HG03039 (cell line): Measurements from ENCODE around the gene CACNA1I.

ENCODE experiments used
- ATAC-seq: cut with Tn5 transposase; IDR thresholded peaks from one replicate; pipeline ENCODE4 v1.9.1; 2021; ENCODE audit warnings: mild to moderate bottlenecking, moderate library complexity; ENCODE audit not compliant: unreplicated experiment

The CACNA1I gene

DNA sequence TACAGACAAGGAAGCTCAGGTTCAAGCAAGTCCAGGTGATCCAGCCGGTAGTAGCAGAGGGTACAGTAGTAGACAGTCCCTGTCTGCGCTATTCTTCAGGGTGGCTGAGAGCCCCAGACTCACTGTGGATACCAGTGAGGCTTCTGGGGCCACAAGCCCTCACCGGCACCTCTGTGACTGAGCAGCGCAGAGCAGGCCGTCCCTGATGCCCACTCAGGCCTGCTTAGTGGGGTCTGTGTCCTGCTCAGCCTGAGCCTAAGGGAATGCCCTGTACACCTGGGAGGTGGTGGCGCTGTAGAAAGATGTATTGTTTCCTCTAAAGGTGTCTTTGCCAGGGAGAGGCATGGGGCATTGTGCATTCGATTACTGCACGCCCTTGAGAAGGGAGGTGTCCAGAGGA lies 143.8 kb downstream of the CACNA1I start:
- ATAC-seq, result no peak

DNA sequence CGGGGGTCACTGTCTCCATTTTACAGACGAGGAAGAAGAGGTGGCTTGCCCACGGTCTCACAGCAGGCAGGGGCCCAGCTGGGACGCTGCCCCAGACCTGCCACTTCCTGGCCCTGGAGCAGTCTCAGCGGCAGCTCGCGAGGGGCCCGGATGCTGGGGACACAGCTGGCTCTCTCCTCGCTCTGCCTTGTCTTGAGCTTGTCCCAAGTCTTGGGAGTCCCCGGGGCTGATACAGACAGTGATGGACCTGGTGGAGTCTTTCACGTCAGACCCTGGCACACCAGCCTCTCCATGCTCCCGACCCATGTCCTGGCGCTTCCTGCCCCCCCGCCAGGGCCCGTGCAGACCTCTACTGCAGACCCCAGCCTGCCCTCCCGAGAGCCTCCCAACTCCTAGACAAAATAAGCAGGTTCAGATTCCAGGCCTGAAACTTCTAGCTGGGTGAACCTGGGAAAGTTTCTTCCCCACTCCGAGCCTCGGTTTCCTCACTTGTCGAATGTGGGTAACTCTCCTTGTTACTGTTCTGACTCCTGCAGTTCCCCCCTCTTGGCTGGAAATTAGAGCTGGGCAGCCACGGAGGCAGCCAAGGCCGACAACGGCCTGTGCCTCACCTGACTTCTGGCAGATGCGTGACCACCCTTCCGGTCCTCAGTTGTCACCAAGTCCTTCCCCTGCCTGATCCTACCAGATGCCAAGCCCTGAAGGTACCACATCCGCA lies 145.4 kb downstream of the CACNA1I start:
- ATAC-seq, result no peak

DNA sequence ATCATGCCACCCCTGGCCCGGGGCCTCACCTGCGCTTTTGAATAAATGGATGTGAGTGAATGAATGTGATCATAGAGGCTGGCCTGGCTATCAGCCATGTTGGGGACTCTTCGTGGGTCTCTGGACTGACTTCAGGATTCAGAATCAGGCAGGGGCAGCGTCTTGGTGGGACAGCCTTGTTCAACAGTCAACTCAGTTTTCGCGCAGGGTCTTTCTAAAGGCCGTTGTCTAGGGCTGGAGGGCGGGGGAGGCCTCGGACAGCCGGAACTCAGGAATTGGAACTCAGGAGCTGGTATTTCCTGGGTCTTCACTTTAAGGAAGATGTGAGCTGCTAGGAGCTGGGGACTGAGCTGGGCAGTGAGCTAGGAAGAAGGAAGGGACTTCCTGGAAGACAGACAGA lies 146.0 kb downstream of the CACNA1I start:
- ATAC-seq, result no peak

DNA sequence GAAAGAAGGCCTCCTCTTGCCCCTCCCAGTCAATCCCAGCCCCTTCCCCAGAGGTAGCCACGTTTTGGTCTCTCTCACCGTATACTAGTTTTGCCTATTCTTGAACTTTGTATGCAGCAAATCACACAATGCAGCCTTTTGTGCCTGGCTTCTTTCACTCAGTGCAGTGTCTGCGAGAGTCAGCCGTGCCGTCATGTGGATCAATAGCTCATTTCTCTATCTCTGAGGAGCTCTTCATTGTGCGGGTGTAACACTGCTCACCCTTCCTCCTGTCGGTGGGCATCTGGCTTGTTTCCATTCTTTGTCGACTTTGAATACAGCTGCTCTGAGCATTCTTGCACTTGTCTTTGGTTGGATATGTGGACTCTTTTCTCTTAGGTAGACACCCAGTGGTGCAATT lies 146.5 kb downstream of the CACNA1I start:
- no peak for ATAC-seq

DNA sequence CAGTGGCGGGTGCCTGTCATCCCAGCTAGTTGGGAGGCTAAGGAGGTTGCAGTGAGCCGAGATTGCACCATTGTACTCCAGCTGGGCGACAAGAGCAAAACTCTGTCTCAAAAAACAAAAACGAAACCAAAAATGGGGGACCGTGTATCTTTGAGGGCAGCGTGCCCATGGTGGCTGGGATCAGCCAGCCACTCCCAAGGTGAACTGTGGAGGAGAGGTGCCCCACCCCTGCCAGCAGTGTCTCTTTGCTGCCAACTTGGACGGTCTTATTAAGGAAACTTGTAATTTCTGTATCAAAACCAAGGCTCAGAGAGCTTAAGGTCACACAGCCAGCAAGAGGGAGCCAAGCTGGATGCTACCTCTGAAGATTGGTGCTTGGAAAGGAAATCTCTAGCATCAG lies 147.7 kb downstream of the CACNA1I start:
- ATAC-seq, result no peak

DNA sequence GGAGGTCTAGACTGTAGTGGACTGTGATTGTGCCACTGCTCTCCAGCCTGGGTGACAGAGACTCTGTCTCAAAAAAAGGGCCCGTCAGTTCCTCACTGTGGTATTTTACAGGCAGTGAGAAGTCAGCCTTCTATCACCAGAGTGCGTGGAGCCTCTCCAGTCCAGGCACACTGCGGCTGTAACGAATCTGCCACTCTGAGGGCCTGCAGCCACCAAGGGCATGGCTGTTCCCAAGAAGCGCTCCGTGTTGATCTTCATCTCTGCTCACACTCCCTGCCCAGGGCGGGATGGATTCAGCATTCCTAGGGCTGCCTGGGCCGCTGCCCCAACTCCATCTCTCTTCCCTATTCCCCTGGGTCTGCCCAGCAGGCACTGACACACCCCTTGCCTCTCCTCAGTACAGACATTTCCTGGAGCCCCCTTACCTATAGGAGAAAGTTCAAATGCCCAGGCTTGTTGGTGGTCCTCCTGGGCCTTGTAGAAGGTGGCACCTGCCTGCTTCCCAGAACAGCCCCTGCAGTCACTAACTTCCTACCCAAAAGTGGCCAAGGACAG lies 148.4 kb downstream of the CACNA1I start:
- ATAC-seq, result no peak

DNA sequence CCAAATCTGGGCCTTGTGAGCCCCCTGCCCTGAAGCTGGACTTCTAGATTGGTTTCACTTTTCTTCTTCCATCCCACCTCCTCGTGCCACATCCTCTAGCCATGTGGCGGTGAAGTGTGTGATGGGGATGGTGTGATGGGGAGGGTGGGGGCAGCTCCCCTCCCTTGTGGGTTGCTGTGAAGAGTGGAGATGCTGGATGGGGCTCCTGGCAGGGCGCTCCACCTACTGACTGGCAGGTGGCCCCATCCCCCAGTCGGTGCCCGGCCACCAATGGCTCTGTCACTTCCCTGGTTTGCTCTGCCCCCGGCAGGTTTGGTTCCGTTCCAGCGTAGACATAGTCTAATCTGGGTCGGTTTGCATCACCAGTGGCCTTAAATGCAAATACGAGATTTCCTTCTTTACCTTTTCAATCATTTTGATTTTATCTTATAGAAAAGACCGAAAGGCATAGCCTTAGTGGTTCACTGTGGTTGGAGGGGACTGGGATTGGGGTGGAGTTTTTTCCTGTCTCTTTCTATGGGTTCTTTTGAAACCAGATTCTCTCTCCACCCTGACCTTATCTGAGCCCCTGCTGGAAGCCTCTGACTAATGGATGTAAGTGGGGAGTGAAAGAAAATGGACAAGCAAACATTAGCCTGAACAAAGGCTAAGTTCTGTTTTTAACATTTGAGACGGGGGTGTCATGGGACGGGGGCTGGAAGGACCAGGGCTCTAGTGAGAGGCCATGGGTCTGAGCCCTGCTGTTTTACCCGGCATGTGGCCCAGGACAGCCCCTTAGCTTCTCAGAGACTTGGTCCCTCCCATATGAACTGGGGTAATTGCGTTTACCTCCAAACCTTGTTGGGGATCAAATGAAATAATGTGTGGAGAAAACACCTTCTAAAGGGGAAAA lies 149.3 kb downstream of the CACNA1I start:
- ATAC-seq, result no peak

DNA sequence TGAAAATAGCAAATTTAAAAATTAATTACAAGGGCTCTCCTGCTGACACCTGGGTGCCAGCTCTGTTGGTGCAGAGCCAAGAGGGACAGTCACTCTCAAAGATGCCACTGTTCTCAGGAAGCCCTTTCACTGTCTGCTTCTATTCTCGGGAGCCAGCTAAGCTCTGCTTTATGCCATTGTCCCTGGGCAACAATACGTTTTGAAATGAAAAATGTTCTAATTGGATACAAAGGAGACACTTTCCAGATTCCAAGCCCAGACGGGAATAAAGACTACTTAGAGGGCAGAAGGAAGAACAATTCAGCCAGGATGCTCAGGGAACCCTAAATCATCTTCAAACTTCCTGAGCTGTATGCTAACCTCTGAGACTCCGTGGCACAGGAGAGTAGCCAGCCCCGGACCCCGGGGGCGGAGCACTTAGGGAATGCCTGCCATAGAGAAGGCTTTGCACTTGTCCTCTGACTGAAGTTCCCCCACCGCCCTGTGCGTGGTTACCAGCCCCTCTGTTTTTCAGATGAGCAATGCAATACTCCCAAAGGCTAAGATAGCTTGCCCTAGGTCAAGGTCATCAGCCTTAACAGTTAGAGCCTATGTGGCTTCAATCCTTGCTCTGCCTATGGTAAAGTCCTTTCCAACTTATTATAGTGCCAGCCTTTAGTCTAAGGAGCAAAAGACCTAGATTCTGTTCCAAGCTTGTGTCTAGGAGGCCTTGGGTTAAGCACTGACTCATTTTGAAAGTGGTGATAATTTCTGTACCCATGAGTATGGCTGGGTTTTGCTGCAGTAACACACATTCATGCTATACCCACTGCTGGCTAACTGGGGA lies 150.9 kb downstream of the CACNA1I start:
- ATAC-seq, result no peak

DNA sequence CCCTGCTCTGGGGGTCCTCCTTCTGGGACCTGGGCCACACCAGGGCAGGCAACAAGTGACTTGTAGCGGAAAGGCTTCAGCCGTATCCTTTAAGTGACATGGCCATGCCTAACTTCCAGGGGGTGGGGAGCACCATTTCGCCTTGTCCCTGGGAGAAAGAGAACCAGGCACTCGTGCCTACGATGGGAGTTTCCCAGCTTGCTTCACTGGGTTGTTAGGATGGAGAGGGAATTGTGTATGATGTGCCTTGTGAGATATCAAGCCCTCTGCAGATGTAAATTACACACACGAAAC lies 151.4 kb downstream of the CACNA1I start:
- ATAC-seq, result no peak

DNA sequence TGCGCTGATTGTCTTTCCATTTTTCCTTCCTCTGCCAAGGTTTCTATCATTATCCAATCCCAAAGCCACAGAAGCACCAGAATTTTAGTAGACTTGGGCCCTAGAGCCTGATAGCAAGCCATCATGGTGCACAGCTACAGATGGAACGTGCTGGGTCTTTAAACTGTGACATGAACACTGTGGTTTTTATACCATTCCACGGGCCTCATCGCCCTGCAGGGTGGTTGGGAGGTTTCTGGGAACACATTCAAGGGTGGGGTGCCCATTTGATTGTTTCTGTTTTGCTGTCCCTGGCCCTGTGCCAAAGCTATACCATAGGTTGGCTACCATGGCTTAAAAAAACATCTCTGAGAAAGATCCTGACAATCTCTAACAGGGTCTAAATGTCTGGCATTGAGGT lies 151.9 kb downstream of the CACNA1I start:
- ATAC-seq, result no peak

DNA sequence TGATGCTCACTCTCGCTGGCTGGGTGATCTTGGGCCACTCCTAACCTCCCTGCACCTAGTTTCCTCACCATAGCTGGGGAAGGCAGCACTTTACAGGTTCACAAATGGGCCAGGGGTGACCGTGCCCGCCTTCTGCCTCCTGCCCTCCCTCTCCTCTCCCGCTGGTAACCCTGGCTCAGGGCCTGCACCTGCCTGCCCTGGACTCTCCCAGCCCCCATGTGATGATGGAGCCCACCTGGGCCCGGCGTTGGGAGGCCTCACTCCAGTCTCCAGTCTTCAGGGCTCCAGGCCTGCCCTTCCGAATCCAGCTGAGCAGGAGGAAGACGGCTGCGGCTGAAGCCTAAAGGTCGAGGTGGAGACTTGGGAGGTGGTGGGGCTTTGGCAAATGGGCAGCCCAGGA lies 152.9 kb downstream of the CACNA1I start:
- no peak for ATAC-seq

DNA sequence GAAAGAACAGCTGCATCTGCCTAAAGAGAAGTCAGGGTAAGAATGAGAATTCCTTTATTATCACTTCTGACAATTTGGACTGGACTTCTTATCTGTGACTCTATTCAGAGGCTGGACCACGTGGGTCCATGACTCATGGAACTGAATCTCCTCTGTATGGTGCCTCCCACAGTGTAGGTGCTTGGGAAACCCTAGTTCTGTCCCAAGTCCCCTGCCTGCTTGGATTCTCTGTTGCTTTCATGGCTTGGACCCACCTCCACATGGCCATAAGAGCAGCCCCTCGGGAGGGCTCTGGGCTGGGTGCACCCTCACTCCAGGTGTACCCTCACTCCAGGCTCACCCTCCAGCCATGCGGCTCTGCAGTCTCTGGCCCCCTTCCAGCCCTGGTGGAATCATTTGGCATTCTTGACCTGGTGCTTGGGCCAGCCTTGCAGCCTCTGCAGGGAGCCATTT lies 153.4 kb downstream of the CACNA1I start:
- no peak for ATAC-seq

DNA sequence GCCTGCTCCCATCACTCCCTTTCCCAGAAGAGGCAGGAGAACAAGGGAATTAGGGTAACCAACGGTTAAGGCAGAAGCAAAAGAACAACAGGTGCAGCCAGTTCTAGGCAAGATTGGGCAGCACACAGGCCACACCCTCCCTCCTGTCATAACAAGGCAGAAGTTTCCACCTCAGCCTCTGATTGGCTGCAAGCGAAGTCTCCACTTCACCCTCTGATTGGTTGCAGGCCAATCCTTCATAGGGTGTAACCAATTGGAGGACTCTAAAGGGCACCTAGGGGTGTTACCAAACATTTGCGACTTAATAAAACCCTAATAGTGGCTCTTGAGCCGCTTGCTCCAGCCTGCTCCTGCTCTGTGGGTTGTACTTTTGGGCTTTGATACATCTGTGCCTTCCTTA lies 153.8 kb downstream of the CACNA1I start:
- no peak for ATAC-seq

DNA sequence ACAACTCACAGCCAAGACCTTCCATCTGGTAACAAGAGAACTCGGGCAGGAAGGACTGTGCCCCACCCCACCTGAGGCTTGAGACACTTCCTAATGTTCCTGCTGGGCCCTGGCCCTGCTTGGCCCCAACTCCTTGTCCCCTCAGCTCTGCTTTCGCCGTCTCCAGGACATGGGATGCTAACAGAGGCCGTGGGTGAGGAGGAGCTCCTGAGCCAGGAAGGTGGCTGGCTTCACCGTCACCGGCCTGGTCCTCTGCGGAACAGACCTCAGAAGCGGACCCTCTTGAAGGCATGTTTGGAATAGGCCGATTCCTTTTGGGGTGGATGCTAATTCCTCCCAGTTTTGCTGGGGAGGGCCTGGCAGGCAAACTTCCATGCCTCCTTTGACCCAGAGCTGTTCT lies 154.3 kb downstream of the CACNA1I start:
- ATAC-seq, result no peak

DNA sequence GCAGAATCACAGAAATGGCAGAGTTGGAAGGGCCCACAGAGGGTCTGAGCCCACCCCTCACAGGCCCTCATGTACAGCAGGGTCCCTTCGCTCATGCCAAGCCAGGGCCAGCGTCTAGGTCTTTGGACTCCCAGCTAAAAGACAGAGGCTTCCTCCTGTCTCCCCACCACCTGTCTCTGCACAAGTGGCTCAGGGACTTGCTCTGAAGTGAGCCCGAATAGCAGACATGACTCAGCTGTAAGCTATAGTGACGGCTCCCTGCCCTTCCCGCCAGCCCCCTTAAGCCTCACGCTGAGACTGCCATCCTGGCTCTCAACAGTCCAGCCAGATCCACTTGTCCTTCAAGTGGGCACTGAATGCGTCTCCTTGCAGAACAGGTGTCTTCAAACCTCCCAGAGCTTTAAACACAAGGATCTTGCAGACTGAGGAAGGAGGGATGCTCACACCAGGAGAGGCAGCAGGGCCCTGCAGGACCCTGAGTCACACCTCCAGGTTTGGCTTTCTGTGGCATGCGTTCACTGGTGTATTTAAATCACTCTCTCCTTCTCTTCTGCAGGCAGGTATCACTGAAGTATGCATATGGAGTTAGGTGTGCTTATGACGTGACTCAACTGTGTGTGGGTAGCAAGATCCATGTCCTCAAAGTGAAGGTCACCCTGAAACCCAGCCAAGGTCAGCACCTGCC lies 154.9 kb downstream of the CACNA1I start:
- ATAC-seq, result no peak

DNA sequence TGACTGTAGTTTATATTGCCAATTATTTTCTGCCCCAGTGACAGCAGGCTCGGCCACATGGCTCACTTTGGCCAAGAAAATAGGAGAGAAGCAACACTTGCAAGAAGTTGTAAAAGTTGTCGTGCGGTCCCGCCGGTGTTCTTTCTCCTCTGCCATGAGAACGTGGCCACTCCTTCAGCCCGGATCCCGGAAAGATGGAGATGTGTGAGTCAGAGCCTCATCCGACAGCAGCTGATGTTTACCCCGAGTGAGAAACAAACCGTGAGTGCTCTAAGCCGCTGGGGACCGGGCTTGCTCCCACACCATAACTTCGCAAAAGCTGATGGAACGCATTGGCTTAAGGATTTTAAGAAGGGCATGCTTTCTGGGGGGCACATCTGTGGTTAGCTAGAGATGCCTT lies 157.0 kb downstream of the CACNA1I start:
- no peak for ATAC-seq

DNA sequence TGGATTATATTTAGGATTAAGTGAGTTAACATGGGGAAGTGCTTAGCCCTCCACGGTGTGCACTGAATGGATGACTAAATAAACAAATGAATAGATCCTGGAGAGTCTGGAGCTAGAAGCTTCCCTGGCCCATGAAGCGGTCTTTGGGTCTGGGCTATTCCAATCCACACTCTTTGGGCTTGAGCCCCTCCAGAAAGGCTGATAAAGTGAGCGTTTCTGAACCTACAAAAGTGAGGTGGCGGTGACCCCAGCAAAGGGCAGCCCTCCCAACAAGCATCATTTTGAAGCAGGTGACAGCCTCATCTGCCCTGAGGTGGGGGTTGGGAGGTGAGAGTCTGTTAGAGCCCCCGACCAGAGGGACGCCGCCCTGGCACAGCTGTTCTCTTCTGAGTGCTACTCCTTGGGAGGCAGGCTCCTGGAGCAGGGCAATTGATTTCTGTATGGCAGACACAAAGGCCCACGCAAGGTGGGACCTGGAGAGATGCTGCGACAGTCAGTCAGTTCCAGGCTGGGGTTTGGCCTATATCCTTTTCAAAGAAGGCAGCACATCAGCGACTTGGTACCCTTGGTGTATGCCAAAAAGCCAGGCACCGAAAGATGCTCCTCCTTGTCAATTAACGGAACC lies 157.8 kb downstream of the CACNA1I start:
- no peak for ATAC-seq

DNA sequence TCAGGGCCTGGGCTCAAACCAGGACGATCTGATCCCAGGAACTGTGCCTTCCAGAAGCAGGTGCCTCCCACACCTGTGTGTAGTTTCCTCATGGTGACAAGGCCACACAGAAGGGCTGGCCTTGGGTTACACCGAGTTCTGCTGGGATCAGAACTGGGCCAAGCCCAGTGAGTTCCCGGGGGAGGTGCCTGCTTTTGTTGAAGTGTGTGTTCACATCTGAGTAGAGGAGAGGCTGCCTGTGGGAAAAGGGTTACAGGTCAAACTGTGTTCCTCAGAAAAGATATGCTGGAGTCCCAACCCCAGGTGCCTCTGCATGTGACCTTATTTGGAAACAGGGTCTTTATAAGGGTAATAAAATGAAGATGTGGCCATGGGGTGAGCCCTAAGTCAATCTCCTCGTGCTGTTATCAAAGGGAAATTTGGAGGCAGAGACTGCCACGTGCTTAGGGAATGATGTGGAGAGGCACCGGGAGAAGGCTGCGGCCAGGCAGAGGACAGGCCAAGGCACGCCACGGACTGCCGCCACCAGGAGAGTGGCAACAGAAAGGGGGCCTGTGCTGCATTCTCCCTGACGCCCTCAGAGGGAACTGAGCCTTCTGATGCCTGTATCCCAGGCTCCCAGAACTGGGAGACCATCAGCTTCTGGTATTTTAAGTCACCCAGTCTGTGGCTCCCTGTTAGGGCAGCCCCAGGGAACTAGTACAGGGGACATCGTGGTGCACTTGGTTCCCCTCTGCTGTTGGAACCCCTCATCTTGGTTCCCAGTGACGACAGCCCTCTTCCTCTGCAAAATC lies 158.8 kb downstream of the CACNA1I start:
- ATAC-seq, result no peak

DNA sequence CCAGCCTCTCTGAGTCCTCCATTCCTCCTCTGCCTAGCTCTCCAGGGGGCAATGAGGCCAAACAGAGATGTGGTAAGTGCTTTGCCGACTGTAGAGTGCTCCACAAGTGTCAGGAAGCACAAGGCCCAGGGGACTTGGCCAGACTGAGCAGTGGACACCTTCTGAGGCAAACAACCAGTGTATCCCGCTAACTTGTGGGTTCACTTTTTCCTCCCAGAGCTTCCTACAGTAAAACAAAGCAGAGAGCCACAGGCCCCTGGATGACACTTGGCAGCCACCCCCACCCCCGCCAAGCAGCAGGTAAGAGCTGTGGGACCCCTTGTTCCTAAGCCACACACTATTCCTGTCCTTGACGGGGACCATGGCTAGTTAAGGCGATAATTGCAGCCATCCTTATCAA lies 160.9 kb downstream of the CACNA1I start:
- no peak for ATAC-seq
